ENCODE measurements around the gene EPN3. TPM values are rescaled to one million over a fixed set of nuclear protein-coding genes. Genes with fewer than 3 reads are reported as not detected.
A peak's percentile ranks its signal among the peaks of the same experiment; 100 is the strongest.

EPN3 gene
- polyA plus RNA-seq, 1 donor (not counting 4 experiments of a cell fraction or from before 2014, with no cell fraction given): 66.7 TPM

- Histone ChIP-seq H3K4me3 (ENCODE audit: control insufficient read depth in 2 of 3, extremely low read depth in 1 of 3, insufficient read depth in 2 of 3, low read depth in 1 of 3, low read length in 3 of 3) (no peak overlapping the region), H3K9me3 (ENCODE audit: control insufficient read depth, low read depth, low read length) (no peaks in the 10 kb centered on the region), H3K9me1 (ENCODE audit: control insufficient read depth, extremely low read depth, insufficient read depth, low read length) (no peaks in the 10 kb centered on the region), H3K79me2 (ENCODE audit: control insufficient read depth, insufficient read depth, low read length) (no peaks in the 10 kb centered on the region), H3K9ac (ENCODE audit: control insufficient read depth, extremely low read depth, insufficient read depth, low read length) (no peak overlapping the region), H3K4me1 (ENCODE audit: control insufficient read depth, extremely low read depth, insufficient read depth, low read length) (no peaks in the 10 kb centered on the region), H3K27me3 (ENCODE audit: control insufficient read depth, extremely low read depth, insufficient read depth, low read length) (peaks cover 17% of the 10 kb centered on the region), H3K36me3 (ENCODE audit: control insufficient read depth in 2 of 2, extremely low read depth in 1 of 2, insufficient read depth in 2 of 2, low read length in 2 of 2) (no peaks in the 10 kb centered on the region), H3K4me2 (ENCODE audit: control insufficient read depth, extremely low read depth, insufficient read depth, low read depth, low read length) (no peak overlapping the region), H3K27ac (ENCODE audit: control insufficient read depth, insufficient read depth, low read length) (no peak overlapping the region), H4K20me1 (ENCODE audit: control insufficient read depth, extremely low read depth, insufficient read depth, low read length) (no peaks in the 10 kb centered on the region), H2AFZ (ENCODE audit: control insufficient read depth, low read length) (no peak overlapping the region)
- no peak for FAIRE-seq
- TF ChIP-seq EZH2 (IDR thresholded peaks at IDR 0.05; ENCODE audit: low read length) (no peak), CTCF (optimal IDR thresholded peaks at IDR 0.05 in 1 of 3, IDR thresholded peaks at IDR 0.05 in 1 of 3, conservative IDR thresholded peaks at IDR 0.05 in 1 of 3; ENCODE audit: extremely low read depth in 1 of 3, insufficient read depth in 2 of 3, low read length in 3 of 3) (peak in 1 of 3 experiments; percentile 4)
- DNase-seq (ENCODE audit: low read depth, low spot score): no peak
- dilution Hi-C loops (cut with MboI; ENCODE audit: extremely low pct_ligation_motif_present, low sequenced_read_pairs): no loop called here
These were observed 43.2 kb downstream of the EPN3 start for GRCh38 chr17:50575581-50576210.

GRCh38 chr17:50576864-50577263 lies 44.3 kb downstream of the EPN3 start:
- no peak for TF ChIP-seq EZH2 (IDR thresholded peaks at IDR 0.05; ENCODE audit: low read length)
- no peaks in the 10 kb centered on the region for H4K20me1 ChIP-seq (ENCODE audit: control insufficient read depth, extremely low read depth, insufficient read depth, low read length)
- no peaks in the 10 kb centered on the region for H3K4me1 ChIP-seq (ENCODE audit: control insufficient read depth, extremely low read depth, insufficient read depth, low read length)
- no peaks in the 10 kb centered on the region for H3K9me1 ChIP-seq (ENCODE audit: control insufficient read depth, extremely low read depth, insufficient read depth, low read length)
- no peak overlapping the region for H2AFZ ChIP-seq (ENCODE audit: control insufficient read depth, low read length)
- no peaks in the 10 kb centered on the region for H3K79me2 ChIP-seq (ENCODE audit: control insufficient read depth, insufficient read depth, low read length)
- no peak for FAIRE-seq
- no peaks in the 10 kb centered on the region for H3K9me3 ChIP-seq (ENCODE audit: control insufficient read depth, low read depth, low read length)
- no peak overlapping the region for H3K4me2 ChIP-seq (ENCODE audit: control insufficient read depth, extremely low read depth, insufficient read depth, low read depth, low read length)
- H3K4me3 ChIP-seq (ENCODE audit: control insufficient read depth in 2 of 3, extremely low read depth in 1 of 3, insufficient read depth in 2 of 3, low read depth in 1 of 3, low read length in 3 of 3): no peak overlapping the region
- H3K27ac ChIP-seq (ENCODE audit: control insufficient read depth, insufficient read depth, low read length): no peak overlapping the region
- dilution Hi-C loops (cut with MboI; ENCODE audit: extremely low pct_ligation_motif_present, low sequenced_read_pairs): no loop called here
- H3K27me3 ChIP-seq (ENCODE audit: control insufficient read depth, extremely low read depth, insufficient read depth, low read length): peaks cover 26% of the 10 kb centered on the region
- DNase-seq (ENCODE audit: low read depth, low spot score): no peak
- no peaks in the 10 kb centered on the region for H3K36me3 ChIP-seq (ENCODE audit: control insufficient read depth in 2 of 2, extremely low read depth in 1 of 2, insufficient read depth in 2 of 2, low read length in 2 of 2)
- H3K9ac ChIP-seq (ENCODE audit: control insufficient read depth, extremely low read depth, insufficient read depth, low read length): no peak overlapping the region

Measured in keratinocyte (primary cell).